ENCODE measurements around the gene PROC.

DNA sequence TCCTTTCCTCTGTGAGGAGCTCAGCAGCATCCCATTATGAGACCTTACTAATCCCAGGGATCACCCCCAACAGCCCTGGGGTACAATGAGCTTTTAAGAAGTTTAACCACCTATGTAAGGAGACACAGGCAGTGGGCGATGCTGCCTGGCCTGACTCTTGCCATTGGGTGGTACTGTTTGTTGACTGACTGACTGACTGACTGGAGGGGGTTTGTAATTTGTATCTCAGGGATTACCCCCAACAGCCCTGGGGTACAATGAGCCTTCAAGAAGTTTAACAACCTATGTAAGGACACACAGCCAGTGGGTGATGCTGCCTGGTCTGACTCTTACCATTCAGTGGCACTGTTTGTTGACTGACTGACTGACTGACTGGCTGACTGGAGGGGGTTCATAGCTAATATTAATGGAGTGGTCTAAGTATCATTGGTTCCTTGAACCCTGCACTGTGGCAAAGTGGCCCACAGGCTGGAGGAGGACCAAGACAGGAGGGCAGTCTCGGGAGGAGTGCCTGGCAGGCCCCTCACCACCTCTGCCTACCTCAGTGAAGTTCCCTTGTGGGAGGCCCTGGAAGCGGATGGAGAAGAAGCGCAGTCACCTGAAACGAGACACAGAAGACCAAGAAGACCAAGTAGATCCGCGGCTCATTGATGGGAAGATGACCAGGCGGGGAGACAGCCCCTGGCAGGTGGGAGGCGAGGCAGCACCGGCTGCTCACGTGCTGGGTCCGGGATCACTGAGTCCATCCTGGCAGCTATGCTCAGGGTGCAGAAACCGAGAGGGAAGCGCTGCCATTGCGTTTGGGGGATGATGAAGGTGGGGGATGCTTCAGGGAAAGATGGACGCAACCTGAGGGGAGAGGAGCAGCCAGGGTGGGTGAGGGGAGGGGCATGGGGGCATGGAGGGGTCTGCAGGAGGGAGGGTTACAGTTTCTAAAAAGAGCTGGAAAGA is 7.6 kb downstream of the PROC start:
- TF ChIP-seq, protein P1, sequence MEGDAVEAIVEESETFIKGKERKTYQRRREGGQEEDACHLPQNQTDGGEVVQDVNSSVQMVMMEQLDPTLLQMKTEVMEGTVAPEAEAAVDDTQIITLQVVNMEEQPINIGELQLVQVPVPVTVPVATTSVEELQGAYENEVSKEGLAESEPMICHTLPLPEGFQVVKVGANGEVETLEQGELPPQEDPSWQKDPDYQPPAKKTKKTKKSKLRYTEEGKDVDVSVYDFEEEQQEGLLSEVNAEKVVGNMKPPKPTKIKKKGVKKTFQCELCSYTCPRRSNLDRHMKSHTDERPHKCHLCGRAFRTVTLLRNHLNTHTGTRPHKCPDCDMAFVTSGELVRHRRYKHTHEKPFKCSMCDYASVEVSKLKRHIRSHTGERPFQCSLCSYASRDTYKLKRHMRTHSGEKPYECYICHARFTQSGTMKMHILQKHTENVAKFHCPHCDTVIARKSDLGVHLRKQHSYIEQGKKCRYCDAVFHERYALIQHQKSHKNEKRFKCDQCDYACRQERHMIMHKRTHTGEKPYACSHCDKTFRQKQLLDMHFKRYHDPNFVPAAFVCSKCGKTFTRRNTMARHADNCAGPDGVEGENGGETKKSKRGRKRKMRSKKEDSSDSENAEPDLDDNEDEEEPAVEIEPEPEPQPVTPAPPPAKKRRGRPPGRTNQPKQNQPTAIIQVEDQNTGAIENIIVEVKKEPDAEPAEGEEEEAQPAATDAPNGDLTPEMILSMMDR (IDR thresholded peaks at IDR 0.05) = no peak
- TF ChIP-seq POLR2A (IDR thresholded peaks at IDR 0.05) = no peak

All from adrenal gland (tissue), 5 donors.